NCI-H526 treated with DMSO at 0.1 percent for 48 hours (cell line): Measurements from ENCODE around the gene AP3B1.
"Not testable (repeated sequence)": the region's sequence is repeated elsewhere in the genome, so short reads cannot be mapped to it uniquely, and the experiment has no call there.

Source experiments
- DNase-seq: peaks from one replicate; lab custom pipeline; 2025; lab: John Stamatoyannopoulos, UW

Gene AP3B1

GRCh38 chr5:78065663-78066062, 228.8 kb downstream of the AP3B1 start:
- no peak for DNase-seq

DNA sequence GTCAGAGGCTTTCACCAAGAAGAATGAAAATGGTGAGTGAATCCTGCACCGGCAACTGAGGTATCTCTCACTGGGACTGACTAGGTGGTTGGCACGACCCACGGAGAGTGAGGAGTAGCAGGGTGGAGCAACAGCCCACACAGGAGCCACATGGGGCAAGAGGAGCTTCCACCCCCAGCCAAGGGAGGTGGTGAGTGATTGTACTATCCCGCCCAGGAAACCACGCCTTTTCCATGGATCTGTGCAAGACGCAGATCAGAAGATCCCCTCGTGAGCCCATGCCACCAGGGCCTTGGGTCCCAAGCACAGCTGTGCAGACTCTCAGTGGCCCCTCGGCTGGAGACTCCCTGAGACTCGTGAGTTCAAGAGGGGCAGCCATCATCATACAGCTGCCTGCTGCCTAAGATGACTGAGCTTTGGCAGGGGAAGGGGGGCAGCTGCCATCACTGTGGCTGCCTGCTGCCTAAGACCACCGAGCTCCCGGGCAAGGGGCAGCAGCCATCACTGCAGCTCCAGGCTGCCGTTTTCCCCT, 229.5 kb downstream of the AP3B1 start:
- no peak for DNase-seq

- no peak for DNase-seq
These were observed 231.0 kb downstream of the AP3B1 start for GRCh38 chr5:78063495-78063894.

DNA sequence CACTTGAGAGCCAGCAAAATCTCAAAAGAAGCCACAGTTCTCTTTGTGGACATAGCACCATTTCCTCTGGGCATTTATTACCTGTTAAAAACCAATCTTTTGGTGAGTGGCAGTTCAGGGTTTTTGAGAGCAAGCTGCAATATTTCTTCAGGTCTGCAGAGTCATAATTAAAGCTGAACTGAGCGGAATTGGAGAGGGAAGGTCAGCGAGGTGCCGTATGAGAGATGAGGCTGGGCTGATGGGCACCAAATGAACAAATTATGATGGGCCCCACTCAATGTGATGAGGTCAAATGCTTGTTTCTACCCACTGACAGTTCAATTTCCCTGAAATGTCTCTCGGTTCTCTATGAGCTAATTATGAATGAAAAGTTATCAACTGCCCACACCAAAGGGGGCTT, 231.9 kb downstream of the AP3B1 start:
- no peak for DNase-seq

DNA sequence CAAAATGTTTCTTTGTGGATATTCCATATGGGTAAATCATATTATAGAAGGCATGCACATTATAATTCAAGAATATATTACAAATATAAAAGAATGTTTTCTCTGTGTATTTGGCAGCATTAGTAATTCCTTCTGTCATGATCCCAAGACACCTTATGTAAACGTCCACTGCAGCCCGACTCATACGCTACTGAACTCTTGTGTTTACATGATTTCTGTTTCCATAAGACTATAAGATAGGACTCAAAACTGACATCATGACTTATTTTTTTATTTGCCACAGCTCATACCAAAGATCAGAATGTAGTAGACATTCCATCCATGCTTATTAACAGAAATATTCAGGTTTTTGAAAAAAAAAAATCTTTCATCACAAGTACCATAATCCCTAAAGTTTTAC, 234.1 kb downstream of the AP3B1 start:
- no peak for DNase-seq

GRCh38 chr5:78058625-78059024, 235.9 kb downstream of the AP3B1 start:
- no peak for DNase-seq

- no peak for DNase-seq
These were observed 237.5 kb downstream of the AP3B1 start for GRCh38 chr5:78056901-78057514.

DNA sequence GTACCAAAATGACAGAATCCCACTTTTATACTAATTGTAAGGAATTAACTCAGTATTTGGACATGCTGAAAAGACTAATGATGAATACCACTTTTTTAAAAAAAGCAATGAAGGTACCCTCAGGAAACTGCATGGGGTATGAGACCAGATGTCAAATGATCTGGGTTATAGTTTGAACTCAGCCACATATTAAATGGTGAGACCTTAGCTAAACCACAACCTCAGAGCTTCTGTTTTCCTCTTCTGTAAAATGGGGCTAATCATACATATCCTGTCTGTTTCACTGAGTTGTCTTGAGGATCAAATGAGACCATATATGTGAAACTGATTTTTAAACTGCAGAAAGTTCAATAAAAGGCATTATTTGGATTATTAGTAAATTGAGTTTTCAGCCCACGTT, 238.4 kb downstream of the AP3B1 start:
- no peak for DNase-seq

DNA sequence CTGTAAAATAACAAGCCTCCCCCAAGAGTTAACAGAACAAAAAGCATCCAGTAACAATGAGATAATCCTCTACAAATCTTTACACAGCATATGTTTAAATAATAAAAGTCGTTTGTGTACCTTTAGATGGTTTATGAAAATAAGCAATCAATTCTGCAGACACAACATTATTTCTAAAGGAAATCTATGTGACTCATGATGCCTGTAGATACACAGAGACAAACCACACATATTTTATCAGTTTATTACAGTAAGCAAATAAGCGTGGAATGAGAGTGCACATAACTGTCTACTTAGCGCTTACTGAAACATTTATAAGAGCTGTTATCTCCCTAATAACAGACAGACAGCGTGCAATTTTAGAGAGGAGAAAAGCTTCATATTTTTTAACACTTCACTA, 243.6 kb downstream of the AP3B1 start:
- peak; percentile 85 for DNase-seq

- not testable (repeated sequence) for DNase-seq
These were observed 247.7 kb downstream of the AP3B1 start for GRCh38 chr5:78046823-78047222.

DNA sequence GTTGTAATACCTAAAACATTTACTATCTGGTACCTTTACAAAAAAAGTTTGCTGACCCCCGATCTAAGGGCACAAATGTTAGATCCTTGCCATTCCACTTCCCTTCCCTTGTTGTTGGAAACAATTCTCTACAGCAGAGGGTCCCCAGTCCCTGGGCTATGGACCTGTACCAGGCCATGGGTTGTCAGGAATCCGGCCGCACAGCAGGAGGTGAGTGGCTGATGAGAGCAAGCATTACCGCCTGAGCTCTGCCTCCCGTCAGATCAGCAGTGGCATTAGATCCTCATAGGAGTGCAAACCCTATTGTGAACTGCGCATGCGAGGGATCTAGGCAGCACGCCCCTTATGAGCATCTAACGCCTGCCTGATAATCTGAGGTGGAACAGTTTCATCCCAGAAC, 248.5 kb downstream of the AP3B1 start:
- no peak for DNase-seq

GRCh38 chr5:78041805-78042204, 252.7 kb downstream of the AP3B1 start:
- no peak for DNase-seq

DNA sequence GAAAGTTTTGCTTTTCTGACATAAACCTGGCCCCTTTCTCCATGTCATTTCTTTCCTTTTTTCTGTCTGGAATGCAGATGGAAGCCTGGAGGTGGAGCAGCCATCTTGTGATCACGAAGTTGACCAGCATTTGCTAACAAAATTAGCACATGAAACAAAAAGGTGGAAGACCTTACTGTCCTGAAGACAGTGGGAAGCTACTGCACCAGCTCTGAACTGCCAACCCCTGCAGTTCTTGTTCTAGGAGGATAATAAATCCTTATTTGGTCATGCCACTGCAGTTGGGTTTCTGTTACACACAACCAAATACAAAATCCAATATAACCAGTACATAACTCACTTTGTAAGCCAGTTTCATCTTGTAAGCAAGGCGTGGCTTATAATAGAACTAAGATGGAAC, 269.0 kb downstream of the AP3B1 start:
- DNase-seq, result no peak

- no peak for DNase-seq
These were observed 274.8 kb downstream of the AP3B1 start for GRCh38 chr5:78019744-78020143.

GRCh38 chr5:78016863-78017529, 277.5 kb downstream of the AP3B1 start:
- no peak for DNase-seq

- DNase-seq, result no peak
These were observed 284.5 kb downstream of the AP3B1 start for GRCh38 chr5:78009937-78010527.

DNA sequence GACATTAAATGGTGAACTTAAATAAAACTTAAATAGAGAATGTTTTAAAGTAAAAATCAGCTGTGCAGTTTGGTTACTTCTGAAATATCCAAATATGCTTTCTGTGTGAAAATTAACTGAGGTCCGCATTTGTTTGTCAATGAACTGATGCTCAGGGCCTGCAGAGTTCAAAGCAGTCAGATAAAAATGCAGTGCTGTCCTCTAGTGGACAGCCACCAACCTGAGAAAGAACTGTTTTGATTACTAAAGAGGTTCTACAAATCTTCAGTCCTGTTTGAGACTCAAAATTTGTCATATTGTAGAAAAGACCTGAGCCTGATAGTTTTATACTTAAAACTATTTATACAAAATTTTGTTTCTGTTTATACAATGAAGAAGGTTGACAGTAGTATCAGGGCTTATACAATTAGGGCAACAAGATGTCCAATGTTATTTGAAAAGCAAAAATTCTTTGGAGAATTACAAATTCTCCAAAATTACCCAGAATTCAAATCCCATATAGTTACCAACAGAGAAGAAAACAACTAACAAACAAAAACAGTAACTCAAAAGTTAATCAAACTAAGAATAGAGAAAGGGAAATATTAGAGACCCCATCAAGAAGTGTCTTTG, 286.0 kb downstream of the AP3B1 start:
- peak; percentile 8 for DNase-seq

DNA sequence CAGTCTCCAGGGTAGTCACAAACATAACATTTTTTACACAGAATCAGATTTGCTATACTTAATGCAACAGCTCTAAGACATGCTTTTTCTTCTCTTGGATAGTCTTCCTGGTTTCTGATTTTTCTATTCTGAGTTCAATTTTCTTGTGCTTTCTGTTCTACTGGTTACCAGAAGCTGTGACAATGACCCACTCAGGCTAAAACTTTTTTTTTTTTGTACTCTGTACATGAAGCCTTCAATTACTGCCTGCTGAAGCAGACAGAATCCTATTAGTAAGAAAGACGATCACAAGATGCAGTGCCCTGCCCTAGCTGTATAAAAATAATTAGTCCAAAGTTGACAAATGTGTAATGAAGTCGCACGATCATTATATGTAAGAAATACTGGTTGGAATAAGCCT, 287.3 kb downstream of the AP3B1 start:
- no peak for DNase-seq

DNA sequence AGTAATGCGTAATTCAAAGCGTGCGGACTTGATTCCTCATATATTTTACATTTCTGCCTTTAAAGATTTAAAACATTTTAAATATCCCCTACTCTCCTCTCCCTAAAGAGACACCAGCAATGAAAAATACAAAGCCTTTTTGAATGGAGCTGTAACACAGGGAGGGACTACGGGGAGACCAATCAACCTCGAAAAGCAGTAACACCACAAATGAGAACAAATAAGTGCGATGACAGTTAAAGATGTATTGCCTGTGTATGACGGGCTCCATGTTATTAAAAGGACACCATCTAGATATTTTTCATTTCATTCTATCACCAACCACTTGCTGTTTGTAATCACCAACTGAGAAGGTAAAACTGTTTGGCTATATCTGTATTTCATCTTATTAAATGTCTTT, 288.0 kb downstream of the AP3B1 start:
- DNase-seq, result no peak

- DNase-seq, result peak; percentile 4
These were observed 289.3 kb downstream of the AP3B1 start for GRCh38 chr5:78005021-78005785.

DNA sequence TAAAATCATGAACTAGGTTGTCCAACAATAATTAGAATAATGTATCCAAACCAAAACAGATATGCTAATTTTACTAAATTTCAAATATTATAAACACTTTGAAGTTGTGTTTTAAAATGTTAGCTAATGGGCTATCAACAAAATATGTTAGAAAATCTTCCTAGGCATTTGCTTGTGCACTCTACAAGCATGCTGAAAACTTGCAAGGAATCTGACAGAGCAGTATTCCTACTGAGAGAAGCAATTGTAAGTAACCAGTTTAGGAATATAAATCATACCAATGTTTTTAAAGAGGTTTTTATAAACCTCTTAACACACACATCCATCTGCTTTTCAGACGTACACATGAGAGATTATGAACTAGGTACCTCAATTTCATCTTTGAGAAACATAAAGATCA, 289.9 kb downstream of the AP3B1 start:
- no peak for DNase-seq

GRCh38 chr5:78003919-78004318, 290.6 kb downstream of the AP3B1 start:
- no peak for DNase-seq
